K562 (cell line): Measurements from ENCODE around the gene TMEM41B.

ENCODE experiments used
- BACH1 ChIP-seq: fragments of 200-800 bp; sonication (Bioruptor generic); IDR thresholded peaks from 2 replicates; pipeline ENCODE4 v1.6.1; 2016; ENCODE audit warnings: missing genetic modification characterization, missing compliant biosample characterization
- CBX8 ChIP-seq: fragments of 200-600 bp; sonication (generic); IDR thresholded peaks from 2 replicates; pipeline ENCODE4 v1.6.1; 2012; ENCODE audit warnings: borderline replicate concordance, mixed run types, low read depth, mild to moderate bottlenecking, moderate library complexity, mixed read lengths, low read length, control low read depth, inconsistent platforms; ENCODE audit not compliant: poor library complexity, severe bottlenecking; ENCODE audit errors: extremely low read depth
- MCM3 ChIP-seq: fragments of 450-650 bp; IDR thresholded peaks from 2 replicates; pipeline ENCODE4 v1.6.1; 2016
- POLR2B ChIP-seq: fragments of 450-650 bp; IDR thresholded peaks from 2 replicates; pipeline ENCODE4 v1.6.1; 2018; ENCODE audit warnings: low read depth; ENCODE audit not compliant: partially characterized antibody
- ZNF384 ChIP-seq: IDR thresholded peaks from 2 replicates; pipeline ENCODE4 v1.6.1; 2012; ENCODE audit warnings: low read depth, low read length, improper control_type of control experiment
- ZNF764 ChIP-seq: fragments of 250-450 bp; sonication (Bioruptor Pico); IDR thresholded peaks from 2 replicates; pipeline ENCODE4 v1.4.0; 2020; ENCODE audit warnings: low read depth, mild to moderate bottlenecking, moderate library complexity
- TF ChIP-seq, protein P1 (sequence below), 3 experiments: IDR thresholded peaks in 2 of 3; conservative IDR thresholded peaks in 1 of 3; 2 replicates each; pipeline ENCODE4 v1.5.1; 2011 to 2012; ENCODE audit warnings: low read length in 3 of 3, mild to moderate bottlenecking in 3 of 3, control low read depth in 2 of 3, improper control_type of control experiment in 1 of 3, inconsistent platforms in 1 of 3, low read depth in 1 of 3, mixed read lengths in 1 of 3, moderate library complexity in 1 of 3; ENCODE audit not compliant: insufficient read depth in 2 of 3
- TF ChIP-seq, protein P2 (sequence below), 2 experiments: fragments of 450-650 bp; IDR thresholded peaks; 2 replicates each; pipeline ENCODE4 v1.6.1; 2016; ENCODE audit warnings: mild to moderate bottlenecking in 2 of 2, borderline replicate concordance in 1 of 2, low read depth in 1 of 2, moderate library complexity in 1 of 2

DNA sequence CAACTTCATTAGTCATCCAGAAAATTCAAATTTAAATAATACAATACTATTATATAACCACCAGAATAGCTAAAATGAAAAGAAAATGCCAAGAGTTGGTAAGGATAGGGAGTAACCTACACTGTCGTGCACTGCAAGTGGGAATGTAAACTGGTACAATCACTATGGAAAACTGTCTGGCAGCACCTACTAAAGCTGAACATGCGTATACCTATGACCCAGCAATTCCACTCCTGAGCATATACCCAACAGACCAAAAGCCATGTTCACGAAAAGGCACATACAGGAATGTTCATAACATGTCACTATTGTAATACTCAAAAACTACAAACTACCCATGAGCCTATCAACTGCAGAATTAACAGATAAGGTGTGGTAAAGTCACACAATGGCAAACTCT lies 81.9 kb downstream of the TMEM41B start:
- TF ChIP-seq MCM3 (no peak), ZNF764 (no peak), POLR2B (no peak), CBX8 (no peak), ZNF384 (no peak), BACH1 (no peak)
- TF ChIP-seq, protein P1, sequence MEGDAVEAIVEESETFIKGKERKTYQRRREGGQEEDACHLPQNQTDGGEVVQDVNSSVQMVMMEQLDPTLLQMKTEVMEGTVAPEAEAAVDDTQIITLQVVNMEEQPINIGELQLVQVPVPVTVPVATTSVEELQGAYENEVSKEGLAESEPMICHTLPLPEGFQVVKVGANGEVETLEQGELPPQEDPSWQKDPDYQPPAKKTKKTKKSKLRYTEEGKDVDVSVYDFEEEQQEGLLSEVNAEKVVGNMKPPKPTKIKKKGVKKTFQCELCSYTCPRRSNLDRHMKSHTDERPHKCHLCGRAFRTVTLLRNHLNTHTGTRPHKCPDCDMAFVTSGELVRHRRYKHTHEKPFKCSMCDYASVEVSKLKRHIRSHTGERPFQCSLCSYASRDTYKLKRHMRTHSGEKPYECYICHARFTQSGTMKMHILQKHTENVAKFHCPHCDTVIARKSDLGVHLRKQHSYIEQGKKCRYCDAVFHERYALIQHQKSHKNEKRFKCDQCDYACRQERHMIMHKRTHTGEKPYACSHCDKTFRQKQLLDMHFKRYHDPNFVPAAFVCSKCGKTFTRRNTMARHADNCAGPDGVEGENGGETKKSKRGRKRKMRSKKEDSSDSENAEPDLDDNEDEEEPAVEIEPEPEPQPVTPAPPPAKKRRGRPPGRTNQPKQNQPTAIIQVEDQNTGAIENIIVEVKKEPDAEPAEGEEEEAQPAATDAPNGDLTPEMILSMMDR (IDR thresholded peaks at IDR 0.05 in 2 of 3, conservative IDR thresholded peaks at IDR 0.05 in 1 of 3; ENCODE audit: insufficient read depth in 2 of 3, low read depth in 1 of 3, low read length in 3 of 3), result no peak
- TF ChIP-seq, protein P2, sequence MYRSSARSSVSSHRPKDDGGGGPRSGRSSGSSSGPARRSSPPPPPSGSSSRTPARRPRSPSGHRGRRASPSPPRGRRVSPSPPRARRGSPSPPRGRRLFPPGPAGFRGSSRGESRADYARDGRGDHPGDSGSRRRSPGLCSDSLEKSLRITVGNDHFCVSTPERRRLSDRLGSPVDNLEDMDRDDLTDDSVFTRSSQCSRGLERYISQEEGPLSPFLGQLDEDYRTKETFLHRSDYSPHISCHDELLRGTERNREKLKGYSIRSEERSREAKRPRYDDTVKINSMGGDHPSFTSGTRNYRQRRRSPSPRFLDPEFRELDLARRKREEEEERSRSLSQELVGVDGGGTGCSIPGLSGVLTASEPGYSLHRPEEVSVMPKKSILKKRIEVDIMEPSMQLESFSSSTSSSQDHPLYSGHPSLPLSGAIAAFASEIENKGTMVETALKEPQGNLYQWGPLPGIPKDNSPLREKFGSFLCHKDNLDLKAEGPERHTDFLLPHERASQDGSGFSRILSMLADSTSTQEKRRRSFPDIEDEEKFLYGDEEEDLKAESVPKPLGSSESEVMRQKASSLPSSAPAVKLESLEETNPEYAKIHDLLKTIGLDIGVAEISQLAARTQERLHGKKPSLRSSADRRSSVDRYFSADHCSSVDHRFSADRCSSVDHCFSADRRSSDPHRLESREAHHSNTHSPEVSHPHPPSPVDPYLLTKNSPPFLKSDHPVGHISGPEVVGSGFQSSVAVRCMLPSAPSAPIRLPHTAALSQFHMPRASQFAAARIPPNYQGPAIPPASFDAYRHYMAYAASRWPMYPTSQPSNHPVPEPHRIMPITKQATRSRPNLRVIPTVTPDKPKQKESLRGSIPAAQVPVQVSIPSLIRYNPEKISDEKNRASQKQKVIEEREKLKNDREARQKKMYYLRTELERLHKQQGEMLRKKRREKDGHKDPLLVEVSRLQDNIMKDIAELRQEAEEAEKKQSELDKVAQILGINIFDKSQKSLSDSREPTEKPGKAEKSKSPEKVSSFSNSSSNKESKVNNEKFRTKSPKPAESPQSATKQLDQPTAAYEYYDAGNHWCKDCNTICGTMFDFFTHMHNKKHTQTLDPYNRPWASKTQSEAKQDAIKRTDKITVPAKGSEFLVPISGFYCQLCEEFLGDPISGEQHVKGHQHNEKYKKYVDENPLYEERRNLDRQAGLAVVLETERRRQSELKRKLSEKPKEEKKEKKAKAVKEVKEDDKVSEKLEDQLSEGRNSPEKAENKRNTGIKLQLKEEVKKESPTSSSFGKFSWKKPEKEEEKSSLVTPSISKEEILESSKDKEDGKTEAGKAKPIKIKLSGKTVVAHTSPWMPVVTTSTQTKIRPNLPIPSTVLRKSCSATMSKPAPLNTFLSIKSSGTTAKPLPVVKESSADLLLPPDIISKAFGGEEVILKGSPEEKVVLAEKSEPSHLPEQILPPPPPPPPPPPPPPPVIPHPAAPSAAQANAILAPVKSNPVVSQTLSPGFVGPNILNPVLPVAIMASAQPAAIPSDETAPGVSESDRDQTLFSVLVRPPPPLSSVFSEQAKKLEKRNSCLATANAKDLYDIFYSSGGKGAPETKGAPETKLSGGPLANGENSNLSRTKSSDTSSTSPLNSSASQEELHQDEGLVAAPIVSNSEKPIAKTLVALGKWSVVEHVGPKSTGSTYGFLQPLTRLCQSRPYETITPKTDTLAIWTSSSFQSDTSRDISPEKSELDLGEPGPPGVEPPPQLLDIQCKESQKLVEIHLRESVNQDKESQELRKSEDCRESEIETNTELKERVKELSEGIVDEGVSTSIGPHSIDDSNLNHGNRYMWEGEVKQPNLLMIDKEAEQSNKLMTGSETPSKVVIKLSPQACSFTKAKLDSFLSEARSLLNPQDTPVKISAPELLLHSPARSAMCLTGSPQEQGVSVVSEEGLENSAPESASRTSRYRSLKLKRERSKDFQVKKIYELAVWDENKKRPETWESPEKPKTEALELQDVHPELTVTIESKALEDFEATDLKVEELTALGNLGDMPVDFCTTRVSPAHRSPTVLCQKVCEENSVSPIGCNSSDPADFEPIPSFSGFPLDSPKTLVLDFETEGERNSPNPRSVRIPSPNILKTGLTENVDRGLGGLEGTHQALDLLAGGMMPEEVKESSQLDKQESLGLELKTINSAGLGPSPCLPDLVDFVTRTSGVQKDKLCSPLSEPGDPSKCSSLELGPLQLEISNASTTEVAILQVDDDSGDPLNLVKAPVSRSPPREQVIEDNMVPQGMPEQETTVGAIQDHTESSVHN (IDR thresholded peaks at IDR 0.05; ENCODE audit: borderline replicate concordance in 1 of 2, low read depth in 1 of 2), result no peak
